OCI-LY3 (cell line): ENCODE measurements around the gene IRF6.

Experiments used
- EZH2phosphoT487 ChIP-seq: fragments of 200-600 bp; shearing (Covaris generic); IDR thresholded peaks from 2 replicates; pipeline ENCODE4 v1.6.1; 2018; ENCODE audit warnings: antibody characterized with exemption, mixed run types, low read depth
- TF ChIP-seq, protein P1 (sequence below): fragments of 200-600, 300-600 bp; sonication (generic); IDR thresholded peaks from 2 replicates; pipeline ENCODE4 v1.5.1; 2014; ENCODE audit warnings: antibody characterized with exemption, low read length, low read depth

DNA sequence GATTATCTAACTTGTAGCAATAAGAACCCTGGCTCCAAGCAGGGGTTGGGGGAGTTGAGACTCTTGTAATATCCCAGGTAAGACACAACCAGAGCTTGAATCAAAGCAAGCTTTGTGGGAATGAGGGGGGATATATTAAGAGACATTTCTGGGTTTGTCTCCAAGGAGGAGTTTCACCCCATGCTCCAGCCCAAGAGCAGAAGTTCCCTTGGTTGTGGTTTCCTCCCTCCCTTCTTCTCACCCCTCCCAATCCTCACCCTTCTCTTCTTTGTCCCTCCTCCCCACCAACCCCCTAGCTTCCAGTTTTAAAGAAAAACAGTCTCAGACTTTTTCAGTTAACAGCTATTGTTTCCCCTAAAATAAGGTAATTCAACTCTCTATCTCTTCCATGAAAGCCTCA lies 38.2 kb downstream of the IRF6 start:
- TF ChIP-seq, protein P1, sequence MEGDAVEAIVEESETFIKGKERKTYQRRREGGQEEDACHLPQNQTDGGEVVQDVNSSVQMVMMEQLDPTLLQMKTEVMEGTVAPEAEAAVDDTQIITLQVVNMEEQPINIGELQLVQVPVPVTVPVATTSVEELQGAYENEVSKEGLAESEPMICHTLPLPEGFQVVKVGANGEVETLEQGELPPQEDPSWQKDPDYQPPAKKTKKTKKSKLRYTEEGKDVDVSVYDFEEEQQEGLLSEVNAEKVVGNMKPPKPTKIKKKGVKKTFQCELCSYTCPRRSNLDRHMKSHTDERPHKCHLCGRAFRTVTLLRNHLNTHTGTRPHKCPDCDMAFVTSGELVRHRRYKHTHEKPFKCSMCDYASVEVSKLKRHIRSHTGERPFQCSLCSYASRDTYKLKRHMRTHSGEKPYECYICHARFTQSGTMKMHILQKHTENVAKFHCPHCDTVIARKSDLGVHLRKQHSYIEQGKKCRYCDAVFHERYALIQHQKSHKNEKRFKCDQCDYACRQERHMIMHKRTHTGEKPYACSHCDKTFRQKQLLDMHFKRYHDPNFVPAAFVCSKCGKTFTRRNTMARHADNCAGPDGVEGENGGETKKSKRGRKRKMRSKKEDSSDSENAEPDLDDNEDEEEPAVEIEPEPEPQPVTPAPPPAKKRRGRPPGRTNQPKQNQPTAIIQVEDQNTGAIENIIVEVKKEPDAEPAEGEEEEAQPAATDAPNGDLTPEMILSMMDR, result no peak
- no peak for TF ChIP-seq EZH2phosphoT487
